ENCODE data around the gene VPS16. TPM values are rescaled to one million over a fixed set of nuclear protein-coding genes. Genes with fewer than 3 reads are reported as not detected.

Gene VPS16
- total RNA-seq, 3 donors from 2014 or later (not counting 1 experiment from before 2014, with no cell fraction given) = 108 to 118 (median 109) TPM

- Histone ChIP-seq H3K9me3 (ENCODE audit: control insufficient read depth, insufficient read depth, low read length) (no peaks in the 10 kb centered on the region), H3K27ac (ENCODE audit: low read length) (no peak overlapping the region), H3K27me3 (ENCODE audit: control insufficient read depth, insufficient read depth, low read length) (no peaks in the 10 kb centered on the region), H3K4me1 (ENCODE audit: control insufficient read depth, insufficient read depth, low read length) (no peaks in the 10 kb centered on the region), H3K4me3 (ENCODE audit: low read length) (no peak overlapping the region), H3K36me3 (ENCODE audit: control insufficient read depth, insufficient read depth, low read length) (peaks cover 5% of the 10 kb centered on the region)
- Mint-ChIP-seq H3K4me3 (no peak overlapping the region), H3K4me1 (peaks cover 13 to 21% of the 10 kb centered on the region in 2 donors), H3K36me3 (no peaks in the 10 kb centered on the region), H3K27me3 (ENCODE audit: low read depth in 2 of 2) (no peaks in the 10 kb centered on the region), H3K9me3 (no peaks in the 10 kb centered on the region), H3K27ac (peak overlapping the region; percentile 0 to 4)
- ATAC-seq = no peak
- DNase-seq = no peak
- TF ChIP-seq, protein P1, sequence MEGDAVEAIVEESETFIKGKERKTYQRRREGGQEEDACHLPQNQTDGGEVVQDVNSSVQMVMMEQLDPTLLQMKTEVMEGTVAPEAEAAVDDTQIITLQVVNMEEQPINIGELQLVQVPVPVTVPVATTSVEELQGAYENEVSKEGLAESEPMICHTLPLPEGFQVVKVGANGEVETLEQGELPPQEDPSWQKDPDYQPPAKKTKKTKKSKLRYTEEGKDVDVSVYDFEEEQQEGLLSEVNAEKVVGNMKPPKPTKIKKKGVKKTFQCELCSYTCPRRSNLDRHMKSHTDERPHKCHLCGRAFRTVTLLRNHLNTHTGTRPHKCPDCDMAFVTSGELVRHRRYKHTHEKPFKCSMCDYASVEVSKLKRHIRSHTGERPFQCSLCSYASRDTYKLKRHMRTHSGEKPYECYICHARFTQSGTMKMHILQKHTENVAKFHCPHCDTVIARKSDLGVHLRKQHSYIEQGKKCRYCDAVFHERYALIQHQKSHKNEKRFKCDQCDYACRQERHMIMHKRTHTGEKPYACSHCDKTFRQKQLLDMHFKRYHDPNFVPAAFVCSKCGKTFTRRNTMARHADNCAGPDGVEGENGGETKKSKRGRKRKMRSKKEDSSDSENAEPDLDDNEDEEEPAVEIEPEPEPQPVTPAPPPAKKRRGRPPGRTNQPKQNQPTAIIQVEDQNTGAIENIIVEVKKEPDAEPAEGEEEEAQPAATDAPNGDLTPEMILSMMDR (IDR thresholded peaks at IDR 0.05) = no peak
- intact Hi-C loops (cut with micrococcal nuclease) = no loop called here
Measured at GRCh38 chr20:2911200-2911599, 70.7 kb downstream of the VPS16 start.

- Mint-ChIP-seq H3K4me1 (peaks cover 22 to 31% of the 10 kb centered on the region in 2 donors), H3K27ac (peak overlapping the region in 1 of 2 donors; percentile 24), H3K4me3 (no peak overlapping the region), H3K36me3 (no peaks in the 10 kb centered on the region), H3K27me3 (ENCODE audit: low read depth in 2 of 2) (no peaks in the 10 kb centered on the region), H3K9me3 (no peaks in the 10 kb centered on the region)
- Histone ChIP-seq H3K36me3 (ENCODE audit: control insufficient read depth, insufficient read depth, low read length) (peaks cover 5% of the 10 kb centered on the region), H3K27me3 (ENCODE audit: control insufficient read depth, insufficient read depth, low read length) (no peaks in the 10 kb centered on the region), H3K27ac (ENCODE audit: low read length) (no peak overlapping the region), H3K4me3 (ENCODE audit: low read length) (no peak overlapping the region), H3K4me1 (ENCODE audit: control insufficient read depth, insufficient read depth, low read length) (no peaks in the 10 kb centered on the region), H3K9me3 (ENCODE audit: control insufficient read depth, insufficient read depth, low read length) (no peaks in the 10 kb centered on the region)
- TF ChIP-seq, protein P1 (IDR thresholded peaks at IDR 0.05) = no peak
- intact Hi-C loops (cut with micrococcal nuclease) = no loop called here
- peak in 1 of 3 donors; percentile 34 for ATAC-seq
- no peak for DNase-seq
Measured at GRCh38 chr20:2914160-2914559, 73.6 kb downstream of the VPS16 start.

Other genes with a start within 250 kb of the VPS16 start
- 100 to 1,000 TPM; 169 to 216 (median 214) TPM for gene NOP56, start 188.1 kb upstream of the VPS16 start, total RNA-seq
- 100 to 1,000 TPM; 149 to 161 (median 153) TPM for gene IDH3B, start 176.5 kb upstream of the VPS16 start, total RNA-seq
- gene EBF4, start 148.0 kb upstream of the VPS16 start, total RNA-seq = 10 to 100 TPM; 17.1 to 21.7 (median 20.4) TPM
- gene CPXM1, start 40.1 kb upstream of the VPS16 start, total RNA-seq = 1 to 10 TPM in 2 of 3 donors, under 1 TPM in 1; 0.49 to 2.3 (median 1.5) TPM
- gene C20orf141, start 25.8 kb upstream of the VPS16 start, total RNA-seq = not detected
- gene TMEM239, start 24.4 kb upstream of the VPS16 start, total RNA-seq = not detected
- gene PCED1A, start 90 bp upstream of the VPS16 start, total RNA-seq = 10 to 100 TPM; 70.3 to 76.5 (median 71.1) TPM
- 100 to 1,000 TPM; 125 to 172 (median 141) TPM for gene PTPRA, start 32.7 kb downstream of the VPS16 start, total RNA-seq
- gene GNRH2, start 202.9 kb downstream of the VPS16 start, total RNA-seq = 1 to 10 TPM in 1 of 3 donors, under 1 TPM in 2; 0.49 to 1.2 (median 0.68) TPM
- gene MRPS26, start 205.3 kb downstream of the VPS16 start, total RNA-seq = 10 to 100 TPM; 17.5 to 21.3 (median 19.1) TPM
- gene OXT, start 230.9 kb downstream of the VPS16 start, total RNA-seq = not detected
- gene AVP, start 244.0 kb downstream of the VPS16 start, total RNA-seq = not detected